ENCODE results near the gene FRMPD4.

Gene FRMPD4

DNA sequence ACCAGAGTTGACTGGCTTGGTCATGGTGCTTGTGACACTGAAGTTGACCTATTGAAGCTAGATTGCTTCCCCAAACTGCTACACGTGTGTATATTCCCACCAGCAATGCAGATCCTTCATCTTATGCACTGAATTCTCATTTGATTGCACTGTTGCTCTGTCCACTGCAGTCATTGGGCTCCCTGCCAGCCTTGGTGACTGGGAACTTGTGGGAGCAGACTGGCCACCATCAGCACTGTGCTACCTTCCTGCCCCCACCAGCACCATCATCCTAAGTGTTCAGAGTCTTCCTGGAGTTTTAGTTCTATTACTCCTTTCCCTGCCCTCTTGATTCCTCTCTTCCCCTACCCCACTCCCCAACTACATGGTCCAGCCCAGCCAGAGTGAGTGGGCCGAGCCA, 535.2 kb downstream of the FRMPD4 start:
- no peak for DNase-seq (ENCODE audit: extremely low spot score)
- POLR2A ChIA-PET = no interaction called here

GRCh38 chrX:12679522-12679921, 541.2 kb downstream of the FRMPD4 start:
- no peak for DNase-seq (ENCODE audit: extremely low spot score)
- POLR2A ChIA-PET = no interaction called here
- TF ChIP-seq, protein P1, sequence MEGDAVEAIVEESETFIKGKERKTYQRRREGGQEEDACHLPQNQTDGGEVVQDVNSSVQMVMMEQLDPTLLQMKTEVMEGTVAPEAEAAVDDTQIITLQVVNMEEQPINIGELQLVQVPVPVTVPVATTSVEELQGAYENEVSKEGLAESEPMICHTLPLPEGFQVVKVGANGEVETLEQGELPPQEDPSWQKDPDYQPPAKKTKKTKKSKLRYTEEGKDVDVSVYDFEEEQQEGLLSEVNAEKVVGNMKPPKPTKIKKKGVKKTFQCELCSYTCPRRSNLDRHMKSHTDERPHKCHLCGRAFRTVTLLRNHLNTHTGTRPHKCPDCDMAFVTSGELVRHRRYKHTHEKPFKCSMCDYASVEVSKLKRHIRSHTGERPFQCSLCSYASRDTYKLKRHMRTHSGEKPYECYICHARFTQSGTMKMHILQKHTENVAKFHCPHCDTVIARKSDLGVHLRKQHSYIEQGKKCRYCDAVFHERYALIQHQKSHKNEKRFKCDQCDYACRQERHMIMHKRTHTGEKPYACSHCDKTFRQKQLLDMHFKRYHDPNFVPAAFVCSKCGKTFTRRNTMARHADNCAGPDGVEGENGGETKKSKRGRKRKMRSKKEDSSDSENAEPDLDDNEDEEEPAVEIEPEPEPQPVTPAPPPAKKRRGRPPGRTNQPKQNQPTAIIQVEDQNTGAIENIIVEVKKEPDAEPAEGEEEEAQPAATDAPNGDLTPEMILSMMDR (IDR thresholded peaks at IDR 0.05; ENCODE audit: control extremely low read depth, extremely low read depth, low read depth, missing control alignments) = no peak
- CTCF ChIA-PET = no interaction called here

More for the DNA sequence above, 535.2 kb downstream of the FRMPD4 start:
- TF ChIP-seq, protein P1 (IDR thresholded peaks at IDR 0.05; ENCODE audit: control extremely low read depth, extremely low read depth, low read depth, missing control alignments) = no peak
- CTCF ChIA-PET = no interaction called here

DNA sequence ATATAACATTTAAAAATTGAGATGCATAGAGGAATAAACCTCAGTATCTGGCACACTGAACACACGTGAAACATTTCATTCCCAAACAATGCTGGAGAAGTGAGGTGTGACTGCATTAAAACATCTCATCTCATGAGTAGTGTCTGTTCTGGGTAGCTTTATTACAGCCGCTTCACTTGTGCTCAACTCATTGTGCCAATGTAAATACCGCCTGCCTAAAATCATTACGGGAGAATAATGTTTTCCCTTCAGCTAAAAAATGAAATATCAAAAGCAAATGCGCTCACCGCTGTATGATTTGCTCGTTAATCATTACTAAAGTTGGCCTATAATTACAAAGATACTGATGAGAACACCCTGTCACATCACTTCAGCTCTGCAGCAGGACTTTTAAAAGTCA, 542.8 kb downstream of the FRMPD4 start:
- no peak for DNase-seq (ENCODE audit: extremely low spot score)
- ChIA-PET POLR2A (no interaction called here), CTCF (no interaction called here)
- TF ChIP-seq, protein P1 (IDR thresholded peaks at IDR 0.05; ENCODE audit: control extremely low read depth, extremely low read depth, low read depth, missing control alignments) = no peak

DNA sequence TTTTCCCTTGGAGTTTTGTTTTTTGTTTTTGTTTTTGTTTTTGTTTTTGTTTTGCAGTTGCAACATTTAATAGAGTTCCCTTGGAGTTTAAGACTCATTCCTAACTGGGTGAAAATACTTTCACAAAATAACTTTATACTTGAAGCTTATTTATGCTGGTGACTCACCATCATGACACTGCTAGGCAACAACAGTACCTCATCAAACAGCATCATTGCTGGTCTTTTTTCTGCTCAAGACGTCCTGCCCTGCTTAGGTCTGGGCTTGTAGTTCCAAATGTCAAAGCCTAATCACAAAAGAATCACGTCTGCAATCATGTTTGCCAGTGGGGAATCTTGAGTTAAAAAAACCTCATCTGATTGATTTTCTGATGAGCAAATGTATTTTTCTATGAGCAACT, 547.3 kb downstream of the FRMPD4 start:
- ChIA-PET CTCF (interaction anchor here (1.2 kb wide), 1 partner anchor 86 kb away, joined by 3 read pairs; no protein-coding TSS in a partner anchor), POLR2A (no interaction called here)
- TF ChIP-seq, protein P1 (IDR thresholded peaks at IDR 0.05; ENCODE audit: control extremely low read depth, extremely low read depth, low read depth, missing control alignments) = no peak
- no peak for DNase-seq (ENCODE audit: extremely low spot score)

DNA sequence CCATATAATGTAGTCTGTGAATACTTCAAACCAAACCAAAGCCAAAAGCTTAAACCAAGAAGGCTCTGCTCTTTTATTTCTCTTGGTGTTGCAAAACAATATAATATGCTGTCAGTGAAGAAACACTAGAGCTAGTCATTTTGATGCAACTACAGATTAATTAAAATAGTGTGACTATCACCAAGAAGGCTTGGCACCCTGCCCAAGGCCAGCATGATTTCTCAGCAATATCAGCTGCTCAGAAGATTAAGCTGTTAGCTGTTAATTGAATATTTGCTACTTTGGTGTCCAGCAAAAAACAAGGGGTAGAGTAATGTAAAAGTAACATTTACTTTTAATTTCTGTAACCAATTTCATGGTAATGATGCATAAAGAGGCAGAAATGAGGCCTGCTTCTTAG, 548.1 kb downstream of the FRMPD4 start:
- TF ChIP-seq, protein P1 (IDR thresholded peaks at IDR 0.05; ENCODE audit: control extremely low read depth, extremely low read depth, low read depth, missing control alignments) = no peak
- no peak for DNase-seq (ENCODE audit: extremely low spot score)
- POLR2A ChIA-PET = no interaction called here
- CTCF ChIA-PET = no interaction called here

GRCh38 chrX:12690646-12691045, 552.4 kb downstream of the FRMPD4 start:
- CTCF ChIA-PET = interaction anchor here (4.6 kb wide), 1 partner anchor 11 kb away, joined by 22 read pairs; no protein-coding TSS in a partner anchor
- POLR2A ChIA-PET = no interaction called here
- TF ChIP-seq, protein P1 (IDR thresholded peaks at IDR 0.05; ENCODE audit: control extremely low read depth, extremely low read depth, low read depth, missing control alignments) = no peak
- no peak for DNase-seq (ENCODE audit: extremely low spot score)

GRCh38 chrX:12693754-12694153, 555.5 kb downstream of the FRMPD4 start:
- POLR2A ChIA-PET = no interaction called here
- TF ChIP-seq, protein P1 (IDR thresholded peaks at IDR 0.05; ENCODE audit: control extremely low read depth, extremely low read depth, low read depth, missing control alignments) = no peak
- CTCF ChIA-PET = interaction anchor here (1.1 to 4.6 kb wide), 2 partner anchors 8 to 15 kb away, joined by 3 to 22 read pairs; no protein-coding TSS in a partner anchor
- DNase-seq (ENCODE audit: extremely low spot score) = no peak

Data from GM10248 (cell line).